Body of pancreas (tissue), 4 donors: Measurements from ENCODE around the gene KRTAP4-2. TPM values are rescaled to one million over a fixed set of nuclear protein-coding genes. Genes with fewer than 3 reads are reported as not detected.
"Not testable (repeated sequence)": the region's sequence is repeated elsewhere in the genome, so short reads cannot be mapped to it uniquely, and the experiment has no call there.

Experiments
- ATAC-seq: fragments of 150-250 bp; one replicate; pipeline ENCODE4 v1.9.1; 2016
- DNase-seq, 4 donors: peaks; one replicate each; pipeline ENCODE4 v3.0.0-alpha.2; 2019
- H3K27ac ChIP-seq, 4 donors: fragments of 200-600 bp; sonication (generic); 1 replicate in 3 of 4; 2 replicates in 1 of 4; pipeline versions ENCODE4 v1.5.1 to v1.6.1; 2016 to 2019; ENCODE audit warnings: mild to moderate bottlenecking in 1 of 4, mixed read lengths in 1 of 4, moderate library complexity in 1 of 4
- H3K27me3 ChIP-seq, 2 donors: fragments of 200-600 bp; sonication (generic); one replicate each; pipeline ENCODE4 v1.6.0; 2016; ENCODE audit warnings: mild to moderate bottlenecking in 1 of 2
- H3K36me3 ChIP-seq, 2 donors: fragments of 200-600 bp; sonication (generic); replicated peaks in 1 of 2; 2 replicates each; pipeline ENCODE4 v1.5.1; 2016; ENCODE audit warnings: low read depth in 2 of 2; ENCODE audit not compliant: insufficient read depth in 1 of 2
- H3K4me1 ChIP-seq: fragments of 200-600 bp; sonication (generic); one replicate; pipeline ENCODE4 v1.6.0; 2016
- H3K4me3 ChIP-seq, 2 donors: fragments of 200-600 bp; sonication (generic); 1 replicate in 1 of 2; 2 replicates in 1 of 2; pipeline ENCODE4 v1.5.1; 2016 to 2019
- H3K9me3 ChIP-seq, 3 donors: fragments of 200-600 bp; sonication (generic); 1 replicate in 2 of 3; 2 replicates in 1 of 3; pipeline ENCODE4 v1.5.1; 2016
- CTCF ChIP-seq, 7 experiments: fragments of 450-650 bp in 4 of 7; fragments of 200-600 bp in 3 of 7; sonication (generic) in 3 of 7; IDR thresholded peaks; one replicate each; pipeline ENCODE4 v1.5.1; 2016 to 2019; ENCODE audit warnings: antibody characterized with exemption in 7 of 7
- POLR2A ChIP-seq, 3 donors: fragments of 450-650 bp; IDR thresholded peaks; one replicate each; pipeline ENCODE4 v1.6.1; 2016; ENCODE audit warnings: antibody characterized with exemption in 3 of 3, mild to moderate bottlenecking in 2 of 3
- WGBS, 2 donors: methylation state at CpG; one replicate each; pipeline ENCODE4 v1.1.5; 2017; 5-methylcytosine and 5-hydroxymethylcytosine counted together
- intact Hi-C: fragments of 100-400 bp; cut with DNase I; formaldehyde crosslinking; loops from one replicate; pipeline ENCODE4 v1.15.1; 2023
- total RNA-seq, 2 donors: library from RNA; depleted of rRNA; stranded (reverse); fragments of >200 nt; gene quantifications; one replicate each; pipeline ENCODE4 v1.1.0, GENCODE V29; 2016

KRTAP4-2 gene
- total RNA-seq, result not detected

DNA sequence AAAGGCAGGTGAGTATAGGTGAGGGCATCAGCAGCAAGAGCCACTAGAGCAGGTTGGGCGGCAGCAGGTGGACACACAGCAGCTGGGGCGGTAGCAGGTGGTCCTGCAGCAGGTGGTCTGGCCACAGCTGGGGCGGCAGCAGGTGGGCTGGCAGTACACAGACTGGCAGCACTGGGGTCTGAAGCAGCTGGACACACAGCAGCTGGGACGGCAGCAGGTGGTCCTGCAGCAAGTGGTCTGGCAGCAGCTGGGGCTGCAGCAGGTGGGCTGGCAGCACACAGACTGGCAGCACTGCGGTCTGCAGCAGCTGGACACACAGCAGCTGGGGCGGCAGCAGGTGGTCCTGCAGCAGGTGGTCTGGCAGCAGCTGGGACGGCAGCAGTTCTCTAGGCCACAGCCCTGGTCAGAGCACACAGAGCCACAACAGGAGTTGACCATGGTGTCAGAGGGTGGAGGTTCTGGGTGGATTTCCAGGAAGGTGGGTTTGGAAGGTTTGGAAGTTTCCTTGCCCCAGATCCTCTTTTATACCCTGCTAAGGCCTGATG lies at the start of gene KRTAP4-2:
Gene KRTAP4-2 (minus strand): TSS at position 495 of the 545 bp plus-strand sequence. CDS start 57 bp downstream, at position 438.
- no peak for TF ChIP-seq CTCF (IDR thresholded peaks at IDR 0.05)
- TF ChIP-seq POLR2A (IDR thresholded peaks at IDR 0.05), result no peak
- no peak within 1 kb of the TSS for H3K27ac ChIP-seq
- DNase-seq, result no peak
- no peak for ATAC-seq
- H3K4me1 ChIP-seq, result no peaks in the 10 kb centered on the region
- no peaks in the 10 kb centered on the region for H3K9me3 ChIP-seq
- 88% methylated on average over 5 to 6 of the region's 7 CpGs for WGBS, 2 donors
- H3K27me3 ChIP-seq, result no peaks in the 10 kb centered on the region
- no peak within 1 kb of the TSS for H3K4me3 ChIP-seq
- intact Hi-C loops, result no loop called here
- H3K36me3 ChIP-seq, result no peaks in the 10 kb centered on the region

DNA sequence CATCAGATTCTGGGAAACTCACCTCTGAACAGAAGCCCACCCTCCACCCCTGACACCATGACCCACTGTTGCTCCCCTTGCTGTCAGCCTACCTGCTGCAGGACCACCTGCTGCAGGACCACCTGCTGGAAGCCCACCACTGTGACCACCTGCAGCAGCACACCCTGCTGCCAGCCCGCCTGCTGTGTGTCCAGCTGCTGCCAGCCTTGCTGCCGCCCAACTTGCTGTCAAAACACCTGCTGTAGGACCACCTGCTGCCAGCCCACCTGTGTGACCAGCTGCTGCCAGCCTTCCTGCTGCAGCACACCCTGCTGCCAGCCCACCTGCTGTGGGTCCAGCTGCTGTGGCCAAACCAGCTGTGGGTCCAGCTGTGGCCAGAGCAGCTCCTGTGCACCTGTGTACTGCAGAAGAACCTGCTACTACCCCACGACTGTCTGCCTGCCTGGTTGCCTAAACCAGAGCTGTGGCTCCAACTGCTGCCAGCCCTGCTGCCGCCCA lies 48.6 kb upstream of the KRTAP4-2 start, which contains the start of gene KRTAP9-2:
Gene KRTAP9-2 (plus strand): TSS at position 51 of the 498 bp plus-strand sequence. CDS start 7 bp downstream, at position 58.
- ATAC-seq, H3K4me1 ChIP-seq, H3K27ac ChIP-seq, DNase-seq, H3K36me3 ChIP-seq, H3K4me3 ChIP-seq, H3K27me3 ChIP-seq, H3K9me3 ChIP-seq, intact Hi-C loops: not testable (repeated sequence)
- 21% methylated on average over 3 of the region's 4 CpGs; no CpG with 5 or more reads in 1 of the 2 donors for WGBS, 2 donors

DNA sequence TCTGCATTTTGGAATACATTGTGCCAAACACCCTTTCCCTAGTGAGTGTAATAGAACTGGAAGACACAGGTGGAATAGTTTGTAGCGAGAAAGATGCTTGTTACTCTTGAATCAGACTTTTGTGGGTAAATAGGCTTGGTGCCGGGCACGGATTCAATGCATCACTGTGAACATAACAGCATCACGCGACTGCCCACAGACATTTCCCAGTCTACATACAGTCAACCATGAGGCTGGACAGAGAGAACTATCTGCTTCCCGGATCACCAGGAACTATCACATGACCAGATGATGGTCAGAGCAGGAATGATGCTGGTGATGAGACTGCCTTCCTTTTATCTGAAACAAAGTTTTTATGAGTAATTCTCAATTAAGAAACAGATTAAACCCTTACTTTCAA lies 48.0 kb upstream of the KRTAP4-2 start:
- H3K36me3 ChIP-seq, result no peaks in the 10 kb centered on the region
- intact Hi-C loops, result no loop called here
- no peaks in the 10 kb centered on the region for H3K4me1 ChIP-seq
- no peak for DNase-seq
- no peaks in the 10 kb centered on the region for H3K9me3 ChIP-seq
- 74 to 82% methylated on average over 6 of the region's 6 CpGs for WGBS, 2 donors
- no peak for TF ChIP-seq POLR2A (IDR thresholded peaks at IDR 0.05)
- no peak for TF ChIP-seq CTCF (IDR thresholded peaks at IDR 0.05)
- H3K4me3 ChIP-seq, result no peak overlapping the region
- ATAC-seq, result no peak
- H3K27ac ChIP-seq, result no peak overlapping the region
- peaks cover 0 to 3% of the 10 kb centered on the region in 2 donors for H3K27me3 ChIP-seq

- Histone ChIP-seq H3K27ac (no peak overlapping the region), H3K36me3 (no peaks in the 10 kb centered on the region), H3K4me1 (no peaks in the 10 kb centered on the region), H3K4me3 (no peak overlapping the region), H3K27me3 (peaks cover 0 to 4% of the 10 kb centered on the region in 2 donors), H3K9me3 (no peaks in the 10 kb centered on the region)
- TF ChIP-seq CTCF (IDR thresholded peaks at IDR 0.05) (no peak), POLR2A (IDR thresholded peaks at IDR 0.05) (no peak)
- WGBS, 2 donors, result 56 to 64% methylated on average over 2 of the region's 2 CpGs
- ATAC-seq, result no peak
- no peak for DNase-seq
- intact Hi-C loops, result no loop called here
Measured at GRCh38 chr17:41223821-41224220, 45.8 kb upstream of the KRTAP4-2 start.

- 36 to 63% methylated on average over 1 of the region's 1 CpG for WGBS, 2 donors
- DNase-seq (no peak), ATAC-seq (no peak)
- H3K27me3 ChIP-seq, result no peaks in the 10 kb centered on the region
- no peak for TF ChIP-seq POLR2A (IDR thresholded peaks at IDR 0.05)
- no peak for TF ChIP-seq CTCF (IDR thresholded peaks at IDR 0.05)
- H3K36me3 ChIP-seq, result no peaks in the 10 kb centered on the region
- no peak overlapping the region for H3K4me3 ChIP-seq
- no peaks in the 10 kb centered on the region for H3K9me3 ChIP-seq
- intact Hi-C loops, result no loop called here
- H3K4me1 ChIP-seq, result no peaks in the 10 kb centered on the region
- no peak overlapping the region for H3K27ac ChIP-seq
Measured at GRCh38 chr17:41215681-41216080, 37.7 kb upstream of the KRTAP4-2 start.
